Loucy (cell line): Measurements from ENCODE around the gene ALPP.

ENCODE experiments used
- H2AFZ ChIP-seq: fragments of 200-600 bp; sonication (generic); 2 replicates; pipeline ENCODE4 v1.6.0; 2016; ENCODE audit warnings: antibody characterized with exemption, mild to moderate bottlenecking, low read length, moderate library complexity
- H3F3A ChIP-seq: fragments of 200-600 bp; 2 replicates; pipeline ENCODE4 v1.6.0; 2016; ENCODE audit warnings: antibody characterized with exemption, low read depth, mild to moderate bottlenecking
- H3K27me3 ChIP-seq: fragments of 200-600 bp; sonication (generic); 2 replicates; pipeline ENCODE4 v1.6.1; 2014; ENCODE audit warnings: low read length, mild to moderate bottlenecking; ENCODE audit not compliant: insufficient read depth, poor library complexity, severe bottlenecking
- H3K36me3 ChIP-seq: fragments of 200-600 bp; sonication (generic); 2 replicates; pipeline ENCODE4 v1.6.1; 2016; ENCODE audit warnings: low read length; ENCODE audit not compliant: insufficient read depth
- H3K4me1 ChIP-seq: fragments of 200-600 bp; sonication (generic); 2 replicates; pipeline ENCODE4 v1.5.1; 2014; ENCODE audit warnings: low read length, mild to moderate bottlenecking; ENCODE audit not compliant: insufficient read depth, poor library complexity, severe bottlenecking
- H3K4me2 ChIP-seq: fragments of 200-600 bp; sonication (generic); 2 replicates; pipeline ENCODE4 v1.6.0; 2014; ENCODE audit warnings: antibody characterized with exemption, low read length, low read depth, mild to moderate bottlenecking; ENCODE audit not compliant: poor library complexity, severe bottlenecking
- H3K4me3 ChIP-seq: fragments of 200-600 bp; sonication (generic); 2 replicates; pipeline ENCODE4 v1.5.1; 2014; ENCODE audit warnings: low read length, mild to moderate bottlenecking, mixed read lengths; ENCODE audit not compliant: poor library complexity, severe bottlenecking
- H3K79me2 ChIP-seq: fragments of 200-600 bp; sonication (generic); 2 replicates; pipeline ENCODE4 v1.6.1; 2014; ENCODE audit warnings: low read length; ENCODE audit not compliant: insufficient read depth
- H3K9ac ChIP-seq: fragments of 200-600 bp; sonication (generic); 2 replicates; pipeline ENCODE4 v1.6.0; 2014; ENCODE audit warnings: mild to moderate bottlenecking, low read depth, low read length, moderate library complexity; ENCODE audit not compliant: poor library complexity, severe bottlenecking
- H3K9me2 ChIP-seq: fragments of 200-600 bp; sonication (generic); replicated peaks from 2 replicates; pipeline ENCODE4 v1.6.1; 2016; ENCODE audit warnings: low read depth, low read length, mixed read lengths
- H3K9me3 ChIP-seq: fragments of 200-600 bp; sonication (generic); 2 replicates; pipeline ENCODE4 v1.6.1; 2014; ENCODE audit warnings: mild to moderate bottlenecking, antibody characterized with exemption, low read length, low read depth; ENCODE audit not compliant: insufficient read depth
- H4K20me1 ChIP-seq: fragments of 200-600 bp; sonication (generic); 2 replicates; pipeline ENCODE4 v1.6.0; 2014; ENCODE audit warnings: antibody characterized with exemption, low read length, mild to moderate bottlenecking; ENCODE audit not compliant: insufficient read depth, poor library complexity, severe bottlenecking
- EZH2phosphoT487 ChIP-seq: fragments of 200-600 bp; IDR thresholded peaks from 2 replicates; pipeline ENCODE4 v1.6.1; 2018; ENCODE audit warnings: antibody characterized with exemption, mild to moderate bottlenecking, moderate library complexity, borderline replicate concordance
- TF ChIP-seq, protein P1 (sequence below): fragments of 200-600 bp; sonication (generic); conservative IDR thresholded peaks from 2 replicates; pipeline ENCODE4 v1.5.1; 2014; ENCODE audit warnings: mild to moderate bottlenecking, antibody characterized with exemption, low read length

Gene ALPP

GRCh38 chr2:232376260-232376659 is 2.3 kb upstream of the ALPP start:
- no peak for TF ChIP-seq EZH2phosphoT487
- TF ChIP-seq, protein P1, sequence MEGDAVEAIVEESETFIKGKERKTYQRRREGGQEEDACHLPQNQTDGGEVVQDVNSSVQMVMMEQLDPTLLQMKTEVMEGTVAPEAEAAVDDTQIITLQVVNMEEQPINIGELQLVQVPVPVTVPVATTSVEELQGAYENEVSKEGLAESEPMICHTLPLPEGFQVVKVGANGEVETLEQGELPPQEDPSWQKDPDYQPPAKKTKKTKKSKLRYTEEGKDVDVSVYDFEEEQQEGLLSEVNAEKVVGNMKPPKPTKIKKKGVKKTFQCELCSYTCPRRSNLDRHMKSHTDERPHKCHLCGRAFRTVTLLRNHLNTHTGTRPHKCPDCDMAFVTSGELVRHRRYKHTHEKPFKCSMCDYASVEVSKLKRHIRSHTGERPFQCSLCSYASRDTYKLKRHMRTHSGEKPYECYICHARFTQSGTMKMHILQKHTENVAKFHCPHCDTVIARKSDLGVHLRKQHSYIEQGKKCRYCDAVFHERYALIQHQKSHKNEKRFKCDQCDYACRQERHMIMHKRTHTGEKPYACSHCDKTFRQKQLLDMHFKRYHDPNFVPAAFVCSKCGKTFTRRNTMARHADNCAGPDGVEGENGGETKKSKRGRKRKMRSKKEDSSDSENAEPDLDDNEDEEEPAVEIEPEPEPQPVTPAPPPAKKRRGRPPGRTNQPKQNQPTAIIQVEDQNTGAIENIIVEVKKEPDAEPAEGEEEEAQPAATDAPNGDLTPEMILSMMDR: no peak

GRCh38 chr2:232376713-232377112 is 1.8 kb upstream of the ALPP start:
- Histone ChIP-seq H4K20me1 (no peaks in the 10 kb centered on the region), H3K79me2 (no peaks in the 10 kb centered on the region), H3F3A (no peaks in the 10 kb centered on the region), H2AFZ (no peak overlapping the region), H3K36me3 (no peaks in the 10 kb centered on the region), H3K9ac (no peak overlapping the region), H3K4me1 (no peaks in the 10 kb centered on the region), H3K4me2 (no peak overlapping the region), H3K9me2 (no peaks in the 10 kb centered on the region), H3K4me3 (no peak overlapping the region), H3K27me3 (no peaks in the 10 kb centered on the region), H3K9me3 (no peaks in the 10 kb centered on the region)
- TF ChIP-seq EZH2phosphoT487: no peak
- TF ChIP-seq, protein P1: no peak

More at GRCh38 chr2:232376260-232376659, 2.3 kb upstream of the ALPP start:
- Histone ChIP-seq H3K27me3 (no peaks in the 10 kb centered on the region), H3K36me3 (no peaks in the 10 kb centered on the region), H2AFZ (no peak overlapping the region), H3K4me3 (no peak overlapping the region), H3K4me1 (no peaks in the 10 kb centered on the region), H3K9me2 (no peaks in the 10 kb centered on the region), H3K9ac (no peak overlapping the region), H3K4me2 (no peak overlapping the region), H3F3A (no peaks in the 10 kb centered on the region), H3K79me2 (no peaks in the 10 kb centered on the region), H3K9me3 (no peaks in the 10 kb centered on the region), H4K20me1 (no peaks in the 10 kb centered on the region)

- no peaks in the 10 kb centered on the region for H3K9me3 ChIP-seq
Measured at GRCh38 chr2:232377319-232377718, 1.2 kb upstream of the ALPP start.

More at GRCh38 chr2:232377319-232377718, 1.2 kb upstream of the ALPP start:
- no peaks in the 10 kb centered on the region for H3K36me3 ChIP-seq
- no peaks in the 10 kb centered on the region for H3K9me2 ChIP-seq
- no peak overlapping the region for H2AFZ ChIP-seq
- H3K4me3 ChIP-seq: no peak overlapping the region
- TF ChIP-seq, protein P1: no peak
- no peak for TF ChIP-seq EZH2phosphoT487
- no peak overlapping the region for H3K4me2 ChIP-seq
- H3K27me3 ChIP-seq: no peaks in the 10 kb centered on the region
- H3K79me2 ChIP-seq: no peaks in the 10 kb centered on the region
- no peak overlapping the region for H3K9ac ChIP-seq
- H4K20me1 ChIP-seq: no peaks in the 10 kb centered on the region
- no peaks in the 10 kb centered on the region for H3F3A ChIP-seq
- H3K4me1 ChIP-seq: no peaks in the 10 kb centered on the region
